HG02623 (cell line): ENCODE measurements around the gene PLCG2.

Experiments used
- ATAC-seq: cut with Tn5 transposase; IDR thresholded peaks from one replicate; pipeline ENCODE4 v1.9.1; 2021; ENCODE audit warnings: moderate library complexity; ENCODE audit not compliant: unreplicated experiment

The PLCG2 gene

GRCh38 chr16:81841722-81842121 is 62.6 kb downstream of the PLCG2 start:
- ATAC-seq, result peak; percentile 38

GRCh38 chr16:81842564-81843242 is 63.6 kb downstream of the PLCG2 start:
- ATAC-seq, result no peak

- ATAC-seq, result no peak
Observed at GRCh38 chr16:81843243-81843582, 64.1 kb downstream of the PLCG2 start.

- no peak for ATAC-seq
Observed at GRCh38 chr16:81843683-81844082, 64.6 kb downstream of the PLCG2 start.

- no peak for ATAC-seq
Observed at GRCh38 chr16:81846105-81846504, 67.0 kb downstream of the PLCG2 start.

- no peak for ATAC-seq
Observed at GRCh38 chr16:81848306-81848853, 69.3 kb downstream of the PLCG2 start.

- no peak for ATAC-seq
Observed at GRCh38 chr16:81850197-81850944, 71.3 kb downstream of the PLCG2 start.

GRCh38 chr16:81852347-81852746 is 73.3 kb downstream of the PLCG2 start:
- ATAC-seq, result no peak

GRCh38 chr16:81855552-81856153 is 76.6 kb downstream of the PLCG2 start:
- no peak for ATAC-seq

- ATAC-seq, result no peak
Observed at GRCh38 chr16:81860287-81861266, 81.5 kb downstream of the PLCG2 start.

GRCh38 chr16:81861503-81861902 is 82.4 kb downstream of the PLCG2 start:
- ATAC-seq, result no peak

GRCh38 chr16:81861915-81862314 is 82.8 kb downstream of the PLCG2 start:
- ATAC-seq, result no peak

- ATAC-seq, result peak; percentile 85
Observed at GRCh38 chr16:81863630-81864352, 84.7 kb downstream of the PLCG2 start.

GRCh38 chr16:81864646-81865382 is 85.7 kb downstream of the PLCG2 start:
- no peak for ATAC-seq

- no peak for ATAC-seq
Observed at GRCh38 chr16:81866820-81867440, 87.8 kb downstream of the PLCG2 start.

GRCh38 chr16:81868057-81868748 is 89.1 kb downstream of the PLCG2 start:
- no peak for ATAC-seq

GRCh38 chr16:81869326-81869725 is 90.2 kb downstream of the PLCG2 start:
- ATAC-seq, result no peak

GRCh38 chr16:81873206-81873605 is 94.1 kb downstream of the PLCG2 start:
- no peak for ATAC-seq
